ENCODE results near the gene LAYN.

DNA sequence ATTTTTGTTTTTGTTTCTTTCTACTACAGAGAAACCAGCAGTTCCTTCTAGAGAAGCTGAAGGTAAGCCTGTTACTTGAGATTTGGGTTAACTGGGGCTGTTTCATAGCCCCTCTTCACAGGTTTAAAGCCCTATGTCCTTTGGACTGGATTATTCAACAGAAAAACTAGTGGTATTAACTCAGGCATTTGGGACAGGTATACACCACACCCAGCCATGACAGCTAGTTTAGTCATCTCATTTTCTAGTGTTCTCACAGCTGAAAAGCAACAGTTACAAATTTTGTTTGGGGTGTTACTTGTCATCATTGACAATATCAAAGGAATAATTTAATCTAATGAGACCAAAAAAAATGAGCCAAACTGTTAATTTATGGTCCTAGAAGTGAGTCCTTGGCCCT is 14.0 kb downstream of the LAYN start:
- TF ChIP-seq, protein P1, sequence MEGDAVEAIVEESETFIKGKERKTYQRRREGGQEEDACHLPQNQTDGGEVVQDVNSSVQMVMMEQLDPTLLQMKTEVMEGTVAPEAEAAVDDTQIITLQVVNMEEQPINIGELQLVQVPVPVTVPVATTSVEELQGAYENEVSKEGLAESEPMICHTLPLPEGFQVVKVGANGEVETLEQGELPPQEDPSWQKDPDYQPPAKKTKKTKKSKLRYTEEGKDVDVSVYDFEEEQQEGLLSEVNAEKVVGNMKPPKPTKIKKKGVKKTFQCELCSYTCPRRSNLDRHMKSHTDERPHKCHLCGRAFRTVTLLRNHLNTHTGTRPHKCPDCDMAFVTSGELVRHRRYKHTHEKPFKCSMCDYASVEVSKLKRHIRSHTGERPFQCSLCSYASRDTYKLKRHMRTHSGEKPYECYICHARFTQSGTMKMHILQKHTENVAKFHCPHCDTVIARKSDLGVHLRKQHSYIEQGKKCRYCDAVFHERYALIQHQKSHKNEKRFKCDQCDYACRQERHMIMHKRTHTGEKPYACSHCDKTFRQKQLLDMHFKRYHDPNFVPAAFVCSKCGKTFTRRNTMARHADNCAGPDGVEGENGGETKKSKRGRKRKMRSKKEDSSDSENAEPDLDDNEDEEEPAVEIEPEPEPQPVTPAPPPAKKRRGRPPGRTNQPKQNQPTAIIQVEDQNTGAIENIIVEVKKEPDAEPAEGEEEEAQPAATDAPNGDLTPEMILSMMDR (IDR thresholded peaks at IDR 0.05; ENCODE audit: poor library complexity) = no peak
- TF ChIP-seq EZH2 (IDR thresholded peaks at IDR 0.05; ENCODE audit: borderline replicate concordance) (no peak), EZH2phosphoT487 (IDR thresholded peaks at IDR 0.05; ENCODE audit: low read depth, severe bottlenecking, unreplicated experiment) (no peak)
